SK-N-SH treated with all-trans-retinoic acid at 6 μM for 48 hours (cell line): ENCODE measurements around the gene TMX3.

Experiments
- ATAC-seq: fragments of 200-7000 bp; cut with Tn5 transposase; 3 replicates; pipeline ENCODE4 v1.9.1; 2020; ENCODE audit warnings: mild to moderate bottlenecking, moderate library complexity
- ARNTL ChIP-seq: fragments of 450-650 bp; formaldehyde crosslinking; IDR thresholded peaks from 2 replicates; pipeline ENCODE4 v1.5.0; 2020; ENCODE audit warnings: low read depth, mild to moderate bottlenecking, moderate library complexity, borderline replicate concordance
- BACH2 ChIP-seq: fragments of 250-450 bp; sonication (Bioruptor Pico); IDR thresholded peaks from 2 replicates; pipeline ENCODE4 v1.9.0; 2021; ENCODE audit warnings: mild to moderate bottlenecking, borderline replicate concordance
- CSRNP3 ChIP-seq: fragments of 250-450 bp; sonication (Bioruptor Pico); IDR thresholded peaks from 2 replicates; pipeline ENCODE4 v1.5.1; 2021; ENCODE audit warnings: mild to moderate bottlenecking, moderate library complexity
- ESRRG ChIP-seq: fragments of 250-450 bp; sonication (Bioruptor Pico); IDR thresholded peaks from 2 replicates; pipeline ENCODE4 v1.6.1; 2021; ENCODE audit warnings: mild to moderate bottlenecking
- GLIS3 ChIP-seq: fragments of 250-450 bp; sonication (Bioruptor Pico); IDR thresholded peaks from 2 replicates; pipeline ENCODE4 v1.5.0; 2020; ENCODE audit warnings: mild to moderate bottlenecking, moderate library complexity
- OSR1 ChIP-seq: fragments of 250-450 bp; sonication (Bioruptor Pico); IDR thresholded peaks from 2 replicates; pipeline ENCODE4 v1.8.0; 2022; ENCODE audit warnings: moderate library complexity, mild to moderate bottlenecking, inconsistent platforms
- PATZ1 ChIP-seq: fragments of 250-450 bp; sonication (Bioruptor Pico); IDR thresholded peaks from 2 replicates; pipeline ENCODE4 v1.8.0; 2020; ENCODE audit warnings: mild to moderate bottlenecking, moderate library complexity, borderline replicate concordance
- POU6F1 ChIP-seq: fragments of 250-450 bp; sonication (Bioruptor Pico); IDR thresholded peaks from 2 replicates; pipeline ENCODE4 v1.8.0; 2021; ENCODE audit warnings: low read depth, mild to moderate bottlenecking, moderate library complexity, borderline replicate concordance
- PPARA ChIP-seq: fragments of 250-450 bp; sonication (Bioruptor Pico); IDR thresholded peaks from 2 replicates; pipeline ENCODE4 v1.5.0; 2020; ENCODE audit warnings: mild to moderate bottlenecking, borderline replicate concordance
- RARB ChIP-seq: fragments of 250-450 bp; sonication (Bioruptor Pico); IDR thresholded peaks from 2 replicates; pipeline ENCODE4 v1.8.0; 2021; ENCODE audit warnings: mild to moderate bottlenecking, moderate library complexity
- SNAI2 ChIP-seq: fragments of 250-450 bp; sonication (Bioruptor Pico); IDR thresholded peaks from 2 replicates; pipeline ENCODE4 v1.5.0; 2020; ENCODE audit warnings: mild to moderate bottlenecking, moderate library complexity
- TCF4 ChIP-seq: fragments of 250-450 bp; sonication (Bioruptor Pico); IDR thresholded peaks from 2 replicates; pipeline ENCODE4 v1.8.0; 2021; ENCODE audit warnings: mild to moderate bottlenecking, moderate library complexity, borderline replicate concordance
- TOX ChIP-seq: fragments of 250-450 bp; sonication (Bioruptor Pico); IDR thresholded peaks from 2 replicates; pipeline ENCODE4 v1.8.0; 2021; ENCODE audit warnings: mild to moderate bottlenecking, moderate library complexity, borderline replicate concordance
- TSHZ2 ChIP-seq: fragments of 250-450 bp; sonication (Bioruptor Pico); IDR thresholded peaks from 2 replicates; pipeline ENCODE4 v1.5.0; 2020; ENCODE audit warnings: mild to moderate bottlenecking, moderate library complexity
- ZC3H10 ChIP-seq: fragments of 250-450 bp; sonication (Bioruptor Pico); IDR thresholded peaks from 2 replicates; pipeline ENCODE4 v1.5.1; 2021; ENCODE audit warnings: mild to moderate bottlenecking, moderate library complexity
- ZFP3 ChIP-seq: fragments of 250-450 bp; sonication (Bioruptor Pico); IDR thresholded peaks from 2 replicates; pipeline ENCODE4 v1.5.0; 2020; ENCODE audit warnings: mild to moderate bottlenecking, moderate library complexity
- ZFP30 ChIP-seq: fragments of 450-650 bp; formaldehyde crosslinking; IDR thresholded peaks from 2 replicates; pipeline ENCODE4 v1.5.0; 2022; ENCODE audit warnings: mild to moderate bottlenecking, moderate library complexity
- ZNF565 ChIP-seq: fragments of 450-650 bp; formaldehyde crosslinking; conservative IDR thresholded peaks from 2 replicates; pipeline ENCODE4 v1.5.0; 2020; ENCODE audit warnings: low read depth, mild to moderate bottlenecking, moderate library complexity
- ZNF8 ChIP-seq: fragments of 450-650 bp; formaldehyde crosslinking; IDR thresholded peaks from 2 replicates; pipeline ENCODE4 v1.5.0; 2020; ENCODE audit warnings: mild to moderate bottlenecking, moderate library complexity

TMX3 gene

GRCh38 chr18:68738564-68738963 is 23.7 kb upstream of the TMX3 start (continued):
- TF ChIP-seq PATZ1 (CRISPR knock-in tag) (no peak), POU6F1 (CRISPR knock-in tag) (no peak), ZNF8 (CRISPR knock-in tag) (no peak), RARB (CRISPR knock-in tag) (no peak), TSHZ2 (CRISPR knock-in tag) (no peak), TCF4 (CRISPR knock-in tag) (no peak)

- ATAC-seq: peak; percentile 90
- TF ChIP-seq ZNF565 (CRISPR knock-in tag) (no peak), ZFP30 (CRISPR knock-in tag) (no peak), SNAI2 (CRISPR knock-in tag) (no peak), RARB (CRISPR knock-in tag) (no peak), OSR1 (CRISPR knock-in tag) (no peak), GLIS3 (no peak), PPARA (no peak)
- TF ChIP-seq, all 23 proteins: peak for 0
These were observed 20.8 kb upstream of the TMX3 start for GRCh38 chr18:68735483-68736343.

GRCh38 chr18:68734308-68734707 is 19.4 kb upstream of the TMX3 start:
- TF ChIP-seq ZFP30 (CRISPR knock-in tag) (no peak), CSRNP3 (no peak), ZNF8 (CRISPR knock-in tag) (no peak), BACH2 (CRISPR knock-in tag) (no peak), ESRRG (CRISPR knock-in tag) (no peak), POU6F1 (CRISPR knock-in tag) (no peak), GLIS3 (no peak), ZFP3 (no peak), TOX (CRISPR knock-in tag) (no peak), ARNTL (CRISPR knock-in tag) (no peak), TSHZ2 (CRISPR knock-in tag) (no peak), ZC3H10 (CRISPR knock-in tag) (no peak), PPARA (no peak)
- TF ChIP-seq, all 23 proteins: peak for 0
- no peak for ATAC-seq
